Ovary (tissue), 3 donors: ENCODE measurements around the gene KCNRG.

Experiments used
- CTCF ChIP-seq, 3 donors: fragments of 450-650 bp in 2 of 3; fragments of 200-600 bp in 1 of 3; IDR thresholded peaks; one replicate each; pipeline versions ENCODE4 v1.5.1 to v1.8.0; 2016 to 2022; ENCODE audit warnings: antibody characterized with exemption in 3 of 3, mild to moderate bottlenecking in 1 of 3
- EP300 ChIP-seq: sonication (generic); formaldehyde crosslinking; IDR thresholded peaks from one replicate; pipeline ENCODE4 v1.6.1; 2017; ENCODE audit warnings: antibody characterized with exemption
- donor health status: DM: no; HTN: no; CAD: no.

GRCh38 chr13:50055454-50055853 lies 40.2 kb downstream of the KCNRG start:
- TF ChIP-seq CTCF (IDR thresholded peaks at IDR 0.05) (no peak), EP300 (no peak)
